Measurements from ENCODE around the gene CGN.

The CGN gene

DNA sequence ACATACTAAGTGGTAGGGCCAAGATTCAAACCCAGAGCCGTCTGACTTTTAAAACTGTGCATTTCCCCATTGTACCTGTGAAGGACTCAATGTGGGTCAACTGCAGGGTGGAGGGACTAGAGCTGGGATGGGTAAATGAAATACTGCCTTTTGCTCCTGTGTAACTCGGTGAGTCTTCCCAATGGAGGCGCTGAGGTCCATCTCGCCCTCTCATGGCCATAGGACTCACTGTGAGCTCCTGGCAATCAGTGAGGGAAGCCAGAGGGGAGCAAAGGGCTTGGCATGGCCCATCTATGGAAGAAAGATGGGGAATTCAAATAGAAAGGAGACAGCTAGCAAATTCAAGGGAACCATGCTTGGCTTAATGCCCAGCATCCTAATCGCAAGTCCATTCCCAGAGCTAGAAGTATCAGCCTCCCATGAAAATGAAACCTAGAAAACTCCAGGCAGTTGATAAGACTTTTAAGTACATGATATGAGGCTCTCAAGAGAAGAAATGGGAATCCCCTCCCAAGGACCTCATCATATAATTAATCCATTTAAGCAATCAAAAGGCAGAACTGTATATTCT lies 25.4 kb upstream of the CGN start:
- H3K4me3 ChIP-seq (replicated peaks in 1 of 2; ENCODE audit: low read depth in 2 of 2, low read length in 2 of 2), result no peak overlapping the region
- DNase-seq (ENCODE audit: low read depth in 2 of 2), result peak in 1 of 2 donors; percentile 73
- TF ChIP-seq, protein P1, sequence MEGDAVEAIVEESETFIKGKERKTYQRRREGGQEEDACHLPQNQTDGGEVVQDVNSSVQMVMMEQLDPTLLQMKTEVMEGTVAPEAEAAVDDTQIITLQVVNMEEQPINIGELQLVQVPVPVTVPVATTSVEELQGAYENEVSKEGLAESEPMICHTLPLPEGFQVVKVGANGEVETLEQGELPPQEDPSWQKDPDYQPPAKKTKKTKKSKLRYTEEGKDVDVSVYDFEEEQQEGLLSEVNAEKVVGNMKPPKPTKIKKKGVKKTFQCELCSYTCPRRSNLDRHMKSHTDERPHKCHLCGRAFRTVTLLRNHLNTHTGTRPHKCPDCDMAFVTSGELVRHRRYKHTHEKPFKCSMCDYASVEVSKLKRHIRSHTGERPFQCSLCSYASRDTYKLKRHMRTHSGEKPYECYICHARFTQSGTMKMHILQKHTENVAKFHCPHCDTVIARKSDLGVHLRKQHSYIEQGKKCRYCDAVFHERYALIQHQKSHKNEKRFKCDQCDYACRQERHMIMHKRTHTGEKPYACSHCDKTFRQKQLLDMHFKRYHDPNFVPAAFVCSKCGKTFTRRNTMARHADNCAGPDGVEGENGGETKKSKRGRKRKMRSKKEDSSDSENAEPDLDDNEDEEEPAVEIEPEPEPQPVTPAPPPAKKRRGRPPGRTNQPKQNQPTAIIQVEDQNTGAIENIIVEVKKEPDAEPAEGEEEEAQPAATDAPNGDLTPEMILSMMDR (IDR thresholded peaks at IDR 0.05; ENCODE audit: low read depth, low read length), result no peak

GRCh38 chr1:151486557-151486956 lies 24.6 kb upstream of the CGN start:
- TF ChIP-seq, protein P1 (IDR thresholded peaks at IDR 0.05; ENCODE audit: low read depth, low read length), result no peak
- no peak for DNase-seq (ENCODE audit: low read depth in 2 of 2)

DNA sequence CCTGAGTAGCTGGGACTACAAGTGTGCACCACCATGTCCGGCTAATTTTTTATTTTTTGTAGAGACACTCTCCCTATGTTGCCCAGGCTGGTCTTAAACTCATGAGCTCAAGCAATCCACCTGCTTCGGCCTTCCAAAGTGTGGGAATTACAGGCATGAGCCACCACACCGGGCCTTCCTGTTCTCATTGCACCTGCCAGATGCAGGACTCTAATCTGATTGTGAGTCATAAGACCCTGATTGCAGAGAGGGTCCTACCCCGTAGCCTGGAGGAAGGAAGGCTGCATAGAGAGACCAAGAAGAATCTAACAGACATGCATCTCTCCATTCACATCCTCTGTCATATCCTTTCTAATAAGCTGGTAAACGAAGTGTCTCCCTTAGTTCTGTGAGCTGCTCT lies 19.5 kb upstream of the CGN start:
- TF ChIP-seq, protein P1 (IDR thresholded peaks at IDR 0.05; ENCODE audit: low read depth, low read length), result no peak
- H3K4me3 ChIP-seq (replicated peaks in 1 of 2; ENCODE audit: low read depth in 2 of 2, low read length in 2 of 2), result no peak overlapping the region
- no peak for DNase-seq (ENCODE audit: low read depth in 2 of 2)

More at GRCh38 chr1:151486557-151486956, 24.6 kb upstream of the CGN start:
- no peak overlapping the region for H3K4me3 ChIP-seq (replicated peaks in 1 of 2; ENCODE audit: low read depth in 2 of 2, low read length in 2 of 2)

DNA sequence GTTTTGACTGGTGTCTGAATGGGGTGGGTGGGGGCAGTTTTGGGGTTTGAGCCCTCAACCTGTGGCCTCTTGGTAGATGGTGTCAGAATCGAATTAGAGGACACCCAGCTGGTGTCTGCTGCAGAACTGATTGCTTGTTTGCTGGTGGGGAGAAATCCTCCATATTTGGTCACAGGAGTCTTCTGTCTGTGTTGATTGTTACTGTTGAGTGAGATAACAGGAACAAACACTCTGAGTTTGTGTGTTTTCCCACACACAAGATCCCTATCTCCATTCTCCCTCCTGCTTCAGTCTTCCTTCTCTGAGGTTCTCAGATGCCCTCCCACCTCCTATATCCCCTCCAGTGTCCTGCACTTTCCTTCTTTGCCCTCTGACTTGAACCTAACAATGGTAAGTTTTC lies 19.1 kb upstream of the CGN start:
- no peak for DNase-seq (ENCODE audit: low read depth in 2 of 2)
- TF ChIP-seq, protein P1 (IDR thresholded peaks at IDR 0.05; ENCODE audit: low read depth, low read length), result no peak

GRCh38 chr1:151493042-151493441 lies 18.1 kb upstream of the CGN start:
- TF ChIP-seq, protein P1 (IDR thresholded peaks at IDR 0.05; ENCODE audit: low read depth, low read length), result no peak
- H3K4me3 ChIP-seq (replicated peaks in 1 of 2; ENCODE audit: low read depth in 2 of 2, low read length in 2 of 2), result no peak overlapping the region
- no peak for DNase-seq (ENCODE audit: low read depth in 2 of 2)

More for the DNA sequence above, 19.1 kb upstream of the CGN start:
- no peak overlapping the region for H3K4me3 ChIP-seq (replicated peaks in 1 of 2; ENCODE audit: low read depth in 2 of 2, low read length in 2 of 2)

GRCh38 chr1:151494741-151495281 lies 16.4 kb upstream of the CGN start:
- no peak overlapping the region for H3K4me3 ChIP-seq (replicated peaks in 1 of 2; ENCODE audit: low read depth in 2 of 2, low read length in 2 of 2)
- DNase-seq (ENCODE audit: low read depth in 2 of 2), result peak; percentile 68 to 81
- TF ChIP-seq, protein P1 (IDR thresholded peaks at IDR 0.05; ENCODE audit: low read depth, low read length), result no peak

DNA sequence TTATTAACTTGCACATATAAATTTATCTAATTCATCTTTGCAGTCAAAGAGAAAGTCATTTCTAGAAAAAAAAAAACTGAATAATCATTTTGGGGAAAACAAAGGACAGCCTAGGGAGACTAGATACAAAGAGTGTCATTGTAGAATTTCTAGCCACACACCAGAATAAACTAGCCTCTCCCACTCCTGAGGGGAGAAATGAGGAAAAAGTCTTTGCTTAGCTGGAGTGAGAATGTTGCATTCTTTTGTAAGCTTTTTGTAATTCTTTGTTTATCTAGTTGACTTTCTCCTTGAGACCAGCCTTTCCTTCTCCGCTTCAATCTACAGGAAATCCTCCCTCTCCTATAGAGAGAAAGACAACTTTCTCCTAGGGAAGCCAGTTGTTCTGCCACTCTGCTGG lies 15.9 kb upstream of the CGN start:
- peak in 1 of 2 donors; percentile 29 for DNase-seq (ENCODE audit: low read depth in 2 of 2)
- TF ChIP-seq, protein P1 (IDR thresholded peaks at IDR 0.05; ENCODE audit: low read depth, low read length), result no peak
- H3K4me3 ChIP-seq (replicated peaks in 1 of 2; ENCODE audit: low read depth in 2 of 2, low read length in 2 of 2), result no peak overlapping the region

Data from cardiac fibroblast (primary cell).